ENCODE data around the gene NKX2-1.

DNA sequence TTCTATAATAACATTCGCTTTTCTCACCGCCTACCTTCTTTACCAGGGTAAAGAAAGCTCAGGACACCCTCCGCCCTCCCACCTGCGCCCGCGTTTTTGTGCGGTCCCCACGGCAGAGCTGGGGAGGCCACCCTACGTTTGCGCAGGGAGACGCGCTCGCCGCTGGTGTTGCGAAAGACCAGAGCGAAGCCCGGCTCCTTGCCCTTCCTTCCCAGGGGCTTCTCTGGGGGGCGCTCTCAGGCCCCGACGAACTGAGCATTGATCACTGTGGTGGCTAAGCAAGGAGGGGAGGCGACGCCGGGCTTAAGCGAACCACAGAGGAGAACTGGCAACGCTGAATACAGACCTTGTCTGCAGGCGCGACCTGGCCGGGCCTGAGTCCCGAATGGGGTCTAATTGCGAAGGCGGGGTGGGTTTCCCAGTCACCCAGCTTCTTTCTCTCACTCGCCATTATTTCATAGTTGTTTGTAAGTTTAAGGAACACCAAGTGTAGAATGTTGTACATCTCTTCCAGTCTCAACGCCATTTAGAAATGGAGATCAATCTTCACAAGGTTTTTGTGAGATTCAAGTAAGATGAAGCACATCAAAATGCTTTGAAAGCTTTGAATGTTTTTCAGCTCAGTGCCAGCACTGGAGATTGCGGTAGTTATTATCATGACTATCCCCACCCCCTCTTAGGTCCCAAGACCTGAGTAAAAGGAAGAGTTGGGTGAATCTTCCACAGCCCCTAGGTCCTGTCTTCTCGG is 1.7 kb upstream of the NKX2-1 start:
- TF ChIP-seq, protein P1, sequence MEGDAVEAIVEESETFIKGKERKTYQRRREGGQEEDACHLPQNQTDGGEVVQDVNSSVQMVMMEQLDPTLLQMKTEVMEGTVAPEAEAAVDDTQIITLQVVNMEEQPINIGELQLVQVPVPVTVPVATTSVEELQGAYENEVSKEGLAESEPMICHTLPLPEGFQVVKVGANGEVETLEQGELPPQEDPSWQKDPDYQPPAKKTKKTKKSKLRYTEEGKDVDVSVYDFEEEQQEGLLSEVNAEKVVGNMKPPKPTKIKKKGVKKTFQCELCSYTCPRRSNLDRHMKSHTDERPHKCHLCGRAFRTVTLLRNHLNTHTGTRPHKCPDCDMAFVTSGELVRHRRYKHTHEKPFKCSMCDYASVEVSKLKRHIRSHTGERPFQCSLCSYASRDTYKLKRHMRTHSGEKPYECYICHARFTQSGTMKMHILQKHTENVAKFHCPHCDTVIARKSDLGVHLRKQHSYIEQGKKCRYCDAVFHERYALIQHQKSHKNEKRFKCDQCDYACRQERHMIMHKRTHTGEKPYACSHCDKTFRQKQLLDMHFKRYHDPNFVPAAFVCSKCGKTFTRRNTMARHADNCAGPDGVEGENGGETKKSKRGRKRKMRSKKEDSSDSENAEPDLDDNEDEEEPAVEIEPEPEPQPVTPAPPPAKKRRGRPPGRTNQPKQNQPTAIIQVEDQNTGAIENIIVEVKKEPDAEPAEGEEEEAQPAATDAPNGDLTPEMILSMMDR (IDR thresholded peaks at IDR 0.05; ENCODE audit: low read length), result no peak
- TF ChIP-seq EZH2 (optimal IDR thresholded peaks at IDR 0.05; ENCODE audit: low read depth, low read length) (no peak), EZH2phosphoT487 (IDR thresholded peaks at IDR 0.05; ENCODE audit: low read length) (no peak)

Data from MM.1S (cell line).